Skeletal muscle cell (primary cell): Measurements from ENCODE around the gene SENP1.

Source experiments
- DNase-seq: peaks from one replicate; pipeline ENCODE4 v3.0.0-alpha.2; 2010; ENCODE audit warnings: low read depth
- H3K4me3 ChIP-seq: 2 replicates; pipeline ENCODE4 v1.5.1; 2011; ENCODE audit warnings: low read depth, mild to moderate bottlenecking, control low read depth, low read length, moderate library complexity

Gene SENP1

GRCh38 chr12:48070731-48071130 lies 35.1 kb downstream of the SENP1 start:
- no peak for DNase-seq

GRCh38 chr12:48070033-48070432 lies 35.8 kb downstream of the SENP1 start:
- no peak for DNase-seq
- no peak overlapping the region for H3K4me3 ChIP-seq

More at GRCh38 chr12:48070731-48071130, 35.1 kb downstream of the SENP1 start:
- H3K4me3 ChIP-seq: no peak overlapping the region

- no peak for DNase-seq
- no peak overlapping the region for H3K4me3 ChIP-seq
Observed at GRCh38 chr12:48069241-48069640, 36.6 kb downstream of the SENP1 start.

GRCh38 chr12:48068457-48068856 lies 37.4 kb downstream of the SENP1 start:
- DNase-seq: no peak
- no peak overlapping the region for H3K4me3 ChIP-seq

GRCh38 chr12:48067250-48067938 lies 38.5 kb downstream of the SENP1 start:
- no peak for DNase-seq
- no peak overlapping the region for H3K4me3 ChIP-seq

- DNase-seq: no peak
- H3K4me3 ChIP-seq: no peak overlapping the region
Observed at GRCh38 chr12:48065041-48065440, 40.8 kb downstream of the SENP1 start.

- DNase-seq: no peak
- H3K4me3 ChIP-seq: no peak overlapping the region
Observed at GRCh38 chr12:48063530-48063929, 42.3 kb downstream of the SENP1 start.

- H3K4me3 ChIP-seq: no peak overlapping the region
- DNase-seq: no peak
Observed at GRCh38 chr12:48061938-48062719, 43.8 kb downstream of the SENP1 start.

GRCh38 chr12:48060474-48060873 lies 45.4 kb downstream of the SENP1 start:
- no peak for DNase-seq
- no peak overlapping the region for H3K4me3 ChIP-seq

- DNase-seq: no peak
Observed at GRCh38 chr12:48058771-48059170, 47.1 kb downstream of the SENP1 start.

GRCh38 chr12:48054955-48055821 lies 50.7 kb downstream of the SENP1 start:
- DNase-seq: no peak
- no peak overlapping the region for H3K4me3 ChIP-seq

More at GRCh38 chr12:48058771-48059170, 47.1 kb downstream of the SENP1 start:
- H3K4me3 ChIP-seq: no peak overlapping the region

- no peak for DNase-seq
- H3K4me3 ChIP-seq: no peak overlapping the region
Observed at GRCh38 chr12:48053883-48054282, 52.0 kb downstream of the SENP1 start.

GRCh38 chr12:48053122-48053521 lies 52.8 kb downstream of the SENP1 start:
- H3K4me3 ChIP-seq: no peak overlapping the region
- no peak for DNase-seq

- DNase-seq: no peak
- H3K4me3 ChIP-seq: no peak overlapping the region
Observed at GRCh38 chr12:48051681-48052080, 54.2 kb downstream of the SENP1 start.

- H3K4me3 ChIP-seq: no peak overlapping the region
- DNase-seq: no peak
Observed at GRCh38 chr12:48050174-48050573, 55.7 kb downstream of the SENP1 start.

- H3K4me3 ChIP-seq: no peak overlapping the region
- DNase-seq: no peak
Observed at GRCh38 chr12:48045965-48046518, 59.8 kb downstream of the SENP1 start.

GRCh38 chr12:48045061-48045846 lies 60.6 kb downstream of the SENP1 start:
- no peak for DNase-seq
- H3K4me3 ChIP-seq: no peak overlapping the region

GRCh38 chr12:48044396-48044795 lies 61.5 kb downstream of the SENP1 start:
- no peak overlapping the region for H3K4me3 ChIP-seq

GRCh38 chr12:48043771-48044170 lies 62.1 kb downstream of the SENP1 start:
- DNase-seq: no peak
- no peak overlapping the region for H3K4me3 ChIP-seq

More at GRCh38 chr12:48044396-48044795, 61.5 kb downstream of the SENP1 start:
- no peak for DNase-seq
